HCT116 (cell line): ENCODE results near the gene RAI1. TPM values are rescaled to one million over a fixed set of nuclear protein-coding genes. Genes with fewer than 3 reads are reported as not detected.

Experiments used
- ATAC-seq: fragments of 200-7000 bp; cut with Tn5 transposase; 2 replicates; pipeline ENCODE4 v1.9.1; 2020; ENCODE audit warnings: mild to moderate bottlenecking, moderate library complexity
- BruUV-seq: library from RNA; stranded (reverse); fragments of 400-500 nt; replicated peaks from 2 replicates; lab custom pipeline; 2021; lab: Mats Ljungman, UMichigan
- CTCF ChIA-PET: fragments of 300-600 bp; sonication (Branson Sonifier 250); formaldehyde crosslinking; loops from one replicate; lab custom pipeline; 2021; ENCODE audit warnings: antibody characterized with exemption; lab: Charles Lee
- POLR2A ChIA-PET: fragments of 300-600, 350-600 bp; sonication (Branson Sonifier 250); formaldehyde crosslinking; loops from one replicate; lab custom pipeline; 2021; ENCODE audit warnings: antibody characterized with exemption; lab: Charles Lee
- RAD21 ChIA-PET, 2 experiments: fragments of 300-600 bp; sonication (Branson Sonifier 250); formaldehyde crosslinking; loops; one replicate each; lab custom pipeline; 2023; ENCODE audit warnings: low total read pairs in 2 of 2; ENCODE audit not compliant: uncharacterized antibody in 2 of 2, unreplicated experiment in 2 of 2, low non-redundant PET in 1 of 2; lab: Charles Lee
- DNase-seq: peaks from one replicate; pipeline ENCODE4 v3.0.0-alpha.2; 2010; ENCODE audit warnings: low read depth, low spot score
- H2AFZ ChIP-seq: fragments of 200-600 bp; shearing (Covaris generic), sonication (generic); 2 replicates; pipeline ENCODE4 v1.6.1; 2017; ENCODE audit warnings: low read depth, mixed run types, mixed read lengths, antibody characterized with exemption, low read length; ENCODE audit not compliant: poor library complexity, severe bottlenecking
- H3K27ac ChIP-seq: 2 replicates; pipeline ENCODE4 v1.5.1; 2012; ENCODE audit warnings: low read depth, low read length
- H3K27me3 ChIP-seq: fragments of 200-600 bp; sonication (generic); 2 replicates; pipeline ENCODE4 v1.6.1; 2016; ENCODE audit warnings: mixed run types, low read length, mixed read lengths; ENCODE audit not compliant: insufficient read depth
- H3K36me3 ChIP-seq, 2 experiments: fragments of 200-500 bp in 1 of 2; fragments of 200-600 bp in 1 of 2; sonication (Bioruptor generic) in 1 of 2; sonication (generic) in 1 of 2; 2 replicates each; pipeline versions ENCODE4 v1.5.1 to v1.6.1; 2014 to 2016; ENCODE audit warnings: low read length in 2 of 2, inconsistent platforms in 1 of 2, mixed read lengths in 1 of 2, mixed run types in 1 of 2; ENCODE audit not compliant: insufficient read depth in 2 of 2, control insufficient read depth in 1 of 2
- H3K4me1 ChIP-seq, 2 experiments: fragments of 200-600 bp in 1 of 2; sonication (generic) in 1 of 2; 2 replicates each; pipeline versions ENCODE4 v1.5.1 to v1.6.1; 2012 to 2017; ENCODE audit warnings: low read length in 2 of 2, inconsistent platforms in 1 of 2, mild to moderate bottlenecking in 1 of 2, mixed read lengths in 1 of 2, mixed run types in 1 of 2, moderate library complexity in 1 of 2; ENCODE audit not compliant: insufficient read depth in 2 of 2, control insufficient read depth in 1 of 2
- H3K4me2 ChIP-seq: fragments of 200-600 bp; sonication (generic); 2 replicates; pipeline ENCODE4 v1.6.1; 2017; ENCODE audit warnings: mixed run types, low read length, mixed read lengths
- H3K4me3 ChIP-seq, 2 experiments: fragments of 200-600 bp in 1 of 2; sonication (generic) in 1 of 2; replicated peaks in 1 of 2; 2 replicates each; pipeline ENCODE4 v1.5.1; 2011 to 2016; ENCODE audit warnings: low read length in 2 of 2, control low read depth in 1 of 2, low read depth in 1 of 2, mild to moderate bottlenecking in 1 of 2, mixed read lengths in 1 of 2, mixed run types in 1 of 2
- H3K79me2 ChIP-seq: fragments of 200-600 bp; sonication (generic); 2 replicates; pipeline ENCODE4 v1.6.1; 2017; ENCODE audit warnings: mild to moderate bottlenecking, mixed run types, low read length, moderate library complexity, mixed read lengths; ENCODE audit not compliant: insufficient read depth
- H3K9ac ChIP-seq: fragments of 200-600 bp; sonication (generic); 2 replicates; pipeline ENCODE4 v1.6.1; 2016; ENCODE audit warnings: low read length, mixed read lengths
- H3K9me2 ChIP-seq: fragments of 200-600 bp; sonication (generic), shearing (Covaris generic); 2 replicates; pipeline ENCODE4 v1.6.1; 2017; ENCODE audit warnings: mixed run types, mild to moderate bottlenecking, moderate library complexity; ENCODE audit not compliant: insufficient read depth
- H3K9me3 ChIP-seq, 2 experiments: fragments of 200-500 bp in 1 of 2; fragments of 200-600 bp in 1 of 2; sonication (Bioruptor generic) in 1 of 2; sonication (generic) in 1 of 2; 2 replicates each; pipeline ENCODE4 v1.6.1; 2014 to 2017; ENCODE audit warnings: low read length in 2 of 2, mixed read lengths in 2 of 2, inconsistent platforms in 1 of 2, low read depth in 1 of 2, mild to moderate bottlenecking in 1 of 2, mixed run types in 1 of 2, moderate library complexity in 1 of 2; ENCODE audit not compliant: control insufficient read depth in 1 of 2, insufficient read depth in 1 of 2
- H4K20me1 ChIP-seq: fragments of 200-600 bp; sonication (generic), shearing (Covaris generic); 2 replicates; pipeline ENCODE4 v1.6.1; 2017; ENCODE audit warnings: mixed run types, mild to moderate bottlenecking, moderate library complexity; ENCODE audit not compliant: insufficient read depth
- CBX3 ChIP-seq: IDR thresholded peaks from 2 replicates; pipeline ENCODE4 v1.6.1; 2012; ENCODE audit warnings: low read depth
- EGR1 ChIP-seq: IDR thresholded peaks from 2 replicates; pipeline ENCODE4 v1.6.1; 2012; ENCODE audit warnings: low read depth
- ELF1 ChIP-seq: IDR thresholded peaks from 2 replicates; pipeline ENCODE4 v1.6.1; 2012; ENCODE audit warnings: low read depth, borderline replicate concordance
- EZH2 ChIP-seq: fragments of 200-600 bp; sonication (generic); IDR thresholded peaks from 2 replicates; pipeline ENCODE4 v1.6.1; 2017; ENCODE audit warnings: antibody characterized with exemption, mixed run types
- EZH2phosphoT487 ChIP-seq: fragments of 200-600 bp; IDR thresholded peaks from 2 replicates; pipeline ENCODE4 v1.6.1; 2018; ENCODE audit warnings: antibody characterized with exemption, borderline replicate concordance
- POLR2A ChIP-seq: IDR thresholded peaks from 2 replicates; pipeline ENCODE4 v1.7.0; 2011; ENCODE audit warnings: borderline replicate concordance; ENCODE audit not compliant: insufficient read depth, insufficient read length; ENCODE audit errors: extremely low read depth
- POLR2AphosphoS5 ChIP-seq: IDR thresholded peaks from 2 replicates; pipeline ENCODE4 v1.6.1; 2011; ENCODE audit warnings: mild to moderate bottlenecking, low read depth, low read length, moderate library complexity
- SIN3A ChIP-seq: IDR thresholded peaks from 2 replicates; pipeline ENCODE4 v1.6.1; 2012; ENCODE audit warnings: low read depth
- SP1 ChIP-seq: IDR thresholded peaks from 2 replicates; pipeline ENCODE4 v1.6.1; 2012; ENCODE audit warnings: low read depth
- TCF7L2 ChIP-seq: IDR thresholded peaks from 2 replicates; pipeline ENCODE4 v1.7.0; 2011; ENCODE audit warnings: borderline replicate concordance, inconsistent platforms; ENCODE audit not compliant: insufficient read depth, insufficient read length; ENCODE audit errors: extremely low read depth
- ZFX ChIP-seq: fragments of 450-650 bp; IDR thresholded peaks from 2 replicates; pipeline ENCODE4 v1.6.1; 2017
- intact Hi-C: fragments of 100-400 bp; cut with micrococcal nuclease; formaldehyde crosslinking; loops from 2 replicates; pipeline ENCODE4 v1.10.0; 2022
- total RNA-seq: library from RNA; stranded (reverse); gene quantifications from one replicate; pipeline ENCODE4 v1.2.1, GENCODE V29; 2021; ENCODE audit not compliant: unreplicated experiment
- TF ChIP-seq, protein P1 (sequence below): IDR thresholded peaks from 2 replicates; pipeline ENCODE4 v1.6.1; 2012

RAI1 gene
- total RNA-seq, 1 experiment from 2014 or later, result 38.5 TPM

DNA sequence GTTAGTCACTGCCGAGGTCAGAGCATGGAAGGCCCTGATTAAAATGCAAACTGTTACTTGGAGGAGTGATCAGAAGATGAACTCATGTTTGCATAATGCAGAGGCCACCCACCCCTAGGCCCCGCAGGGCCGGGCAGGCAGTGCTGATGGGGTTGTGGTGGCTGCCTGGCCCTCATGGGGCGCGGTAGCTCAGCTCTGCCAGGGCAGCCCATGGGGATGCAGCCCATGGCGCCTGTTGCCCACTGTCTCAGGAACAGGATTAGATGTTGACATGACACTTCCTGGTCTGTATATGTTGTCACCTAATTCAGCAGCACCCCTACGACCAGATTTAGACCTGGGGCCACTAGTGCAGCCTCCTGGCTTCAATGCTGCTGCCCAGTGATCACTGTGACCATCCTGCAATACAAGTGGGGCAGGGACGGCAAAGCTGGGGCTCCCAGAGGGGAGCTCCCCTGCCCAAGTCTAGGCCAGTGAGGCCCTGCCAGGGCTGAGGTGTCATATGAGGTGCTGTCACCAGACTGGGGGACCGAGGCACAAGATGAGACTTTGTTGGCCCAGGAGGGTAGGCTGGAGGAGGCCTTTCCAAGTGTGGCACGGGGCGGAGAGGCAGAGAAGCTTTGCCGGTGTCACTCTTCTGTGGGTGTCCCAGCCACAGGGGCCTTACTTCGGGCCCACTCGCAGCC is 49.1 kb downstream of the RAI1 start:
- H3K9me2 ChIP-seq, result no peaks in the 10 kb centered on the region
- intact Hi-C loops, result no loop called here
- RAD21 ChIA-PET, result no interaction called here
- no peaks in the 10 kb centered on the region for H3K27me3 ChIP-seq
- peaks cover 27 to 62% of the 10 kb centered on the region in 2 experiments for H3K4me1 ChIP-seq
- CTCF ChIA-PET, result no interaction called here
- no peaks in the 10 kb centered on the region for H3K9me3 ChIP-seq
- H3K27ac ChIP-seq, result no peak overlapping the region
- POLR2A ChIA-PET, result no interaction called here
- H3K79me2 ChIP-seq, result peaks cover 75% of the 10 kb centered on the region
- no peaks in the 10 kb centered on the region; the same call in 1 of the 2 replicates for H4K20me1 ChIP-seq
- no peak overlapping the region for H3K9ac ChIP-seq
- H3K4me3 ChIP-seq, result no peak overlapping the region
- DNase-seq (no peak), ATAC-seq (no peak)
- BruUV-seq, result no TSS peak
- no peaks in the 10 kb centered on the region; a peak in 1 of 4 replicates for H3K36me3 ChIP-seq
- H3K4me2 ChIP-seq, result no peak overlapping the region
- no peak for TF ChIP-seq CBX3
- TF ChIP-seq, protein P1, sequence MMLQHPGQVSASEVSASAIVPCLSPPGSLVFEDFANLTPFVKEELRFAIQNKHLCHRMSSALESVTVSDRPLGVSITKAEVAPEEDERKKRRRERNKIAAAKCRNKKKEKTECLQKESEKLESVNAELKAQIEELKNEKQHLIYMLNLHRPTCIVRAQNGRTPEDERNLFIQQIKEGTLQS, result no peak
- TF ChIP-seq EGR1, result no peak
- TF ChIP-seq POLR2A, result no peak
- no peak; the same call in 1 of the 2 replicates for TF ChIP-seq POLR2AphosphoS5
- TF ChIP-seq EZH2, result no peak
- no peak for TF ChIP-seq ELF1
- TF ChIP-seq ZFX, result no peak
- no peak for TF ChIP-seq SIN3A
- no peak for TF ChIP-seq SP1
- TF ChIP-seq EZH2phosphoT487, result no peak
- no peak overlapping the region for H2AFZ ChIP-seq

DNA sequence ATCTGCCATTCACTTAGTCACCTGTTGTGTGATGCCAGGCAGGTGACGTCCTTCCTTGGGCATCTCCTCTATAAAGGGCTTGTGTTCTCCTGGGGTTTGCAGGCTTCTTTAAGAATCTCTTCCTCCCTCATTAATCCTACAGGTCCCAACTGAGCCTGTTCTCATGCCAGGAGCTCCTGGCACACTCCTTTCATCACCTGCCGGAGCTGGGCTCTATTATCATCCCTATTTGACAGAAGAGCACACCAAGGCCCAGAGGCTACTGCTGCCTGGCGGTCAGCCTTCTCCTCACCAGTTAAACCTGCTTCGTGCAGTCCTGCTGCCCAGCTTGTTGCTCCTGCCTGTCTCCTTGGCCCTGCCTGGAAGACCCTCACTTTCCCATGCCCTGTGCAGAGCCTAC is 51.2 kb downstream of the RAI1 start:
- H3K79me2 ChIP-seq, result peaks cover 83% of the 10 kb centered on the region
- no peaks in the 10 kb centered on the region for H3K9me3 ChIP-seq
- no peak overlapping the region for H3K4me2 ChIP-seq
- H3K9me2 ChIP-seq, result no peaks in the 10 kb centered on the region
- H3K27me3 ChIP-seq, result no peaks in the 10 kb centered on the region
- ChIA-PET POLR2A (no interaction called here), CTCF (no interaction called here), RAD21 (no interaction called here)
- H3K36me3 ChIP-seq, result no peaks in the 10 kb centered on the region; a peak in 1 of 4 replicates
- BruUV-seq, result no TSS peak
- H3K9ac ChIP-seq, result no peak overlapping the region
- peaks cover 25 to 48% of the 10 kb centered on the region in 2 experiments for H3K4me1 ChIP-seq
- ATAC-seq (no peak), DNase-seq (no peak)
- TF ChIP-seq POLR2A (no peak), TCF7L2 (no peak)
- H2AFZ ChIP-seq, result no peak overlapping the region
- H3K27ac ChIP-seq, result no peak overlapping the region
- H3K4me3 ChIP-seq, result no peak overlapping the region
- H4K20me1 ChIP-seq, result no peaks in the 10 kb centered on the region; the same call in 1 of the 2 replicates
- intact Hi-C loops, result no loop called here
